ENCODE measurements around the gene TIMP1.

The TIMP1 gene

DNA sequence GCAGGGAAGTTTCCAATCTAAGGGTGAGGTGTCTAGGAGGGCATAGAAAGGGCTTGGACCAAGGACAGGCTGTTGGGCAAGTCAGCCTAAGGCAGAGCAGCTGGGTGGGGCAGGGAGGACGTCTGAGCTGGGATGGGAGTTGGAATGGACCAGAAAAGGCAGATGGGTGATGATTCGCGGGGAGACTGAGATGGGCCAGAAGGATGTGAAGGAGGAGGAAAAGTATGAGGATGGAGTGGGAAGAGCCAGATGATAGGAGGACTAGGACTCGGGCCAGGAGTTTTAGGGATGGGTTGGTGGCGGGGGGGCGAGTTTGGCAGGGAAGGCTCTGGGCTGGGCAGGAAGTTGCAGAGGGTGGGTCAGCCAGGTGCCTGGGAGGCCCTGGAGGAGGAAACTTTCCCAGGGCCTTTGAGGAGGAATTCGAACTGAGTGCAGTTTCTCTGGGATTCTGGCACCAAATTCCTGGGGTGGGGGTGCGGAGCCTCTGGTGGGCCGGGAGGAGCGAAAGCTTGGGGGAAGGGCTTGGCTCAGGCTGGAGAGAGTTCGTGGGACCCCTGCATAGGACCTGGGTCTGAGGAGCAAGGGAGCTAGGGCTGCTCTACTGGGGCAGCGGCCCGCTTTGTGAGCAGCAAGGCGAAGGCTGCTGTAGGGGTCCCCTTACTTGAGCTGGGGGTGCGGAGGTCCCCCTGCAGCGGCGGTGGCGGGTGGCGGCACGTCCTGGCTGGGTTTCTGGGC is 8.7 kb upstream of the TIMP1 start:
- no peak for DNase-seq (ENCODE audit: low read depth in 3 of 3)

DNA sequence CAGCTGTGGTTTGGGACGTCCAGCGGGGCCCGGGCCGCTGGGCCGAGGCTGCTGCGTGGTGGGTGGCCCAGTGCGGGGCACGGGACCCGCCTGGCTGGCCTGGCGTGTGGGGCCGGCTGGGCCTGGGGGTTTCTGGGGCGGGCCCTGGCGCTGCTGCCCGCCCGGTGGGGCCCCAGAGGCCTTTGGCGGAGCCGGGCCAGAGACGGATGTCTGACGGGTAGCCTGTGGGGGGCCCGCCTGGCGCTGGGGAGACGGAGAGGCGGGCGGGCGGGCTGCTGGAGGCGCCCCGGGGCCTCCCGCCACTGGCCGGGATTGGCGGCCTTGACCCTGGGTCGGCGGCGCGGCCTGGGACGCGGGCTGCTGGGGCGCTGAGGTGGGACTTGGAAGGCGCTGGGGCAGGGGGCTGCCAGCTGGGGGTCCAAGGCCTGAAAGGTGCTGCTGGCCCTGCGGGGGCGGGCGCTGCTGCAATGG is 8.1 kb upstream of the TIMP1 start:
- DNase-seq (ENCODE audit: low read depth in 3 of 3) = no peak

DNA sequence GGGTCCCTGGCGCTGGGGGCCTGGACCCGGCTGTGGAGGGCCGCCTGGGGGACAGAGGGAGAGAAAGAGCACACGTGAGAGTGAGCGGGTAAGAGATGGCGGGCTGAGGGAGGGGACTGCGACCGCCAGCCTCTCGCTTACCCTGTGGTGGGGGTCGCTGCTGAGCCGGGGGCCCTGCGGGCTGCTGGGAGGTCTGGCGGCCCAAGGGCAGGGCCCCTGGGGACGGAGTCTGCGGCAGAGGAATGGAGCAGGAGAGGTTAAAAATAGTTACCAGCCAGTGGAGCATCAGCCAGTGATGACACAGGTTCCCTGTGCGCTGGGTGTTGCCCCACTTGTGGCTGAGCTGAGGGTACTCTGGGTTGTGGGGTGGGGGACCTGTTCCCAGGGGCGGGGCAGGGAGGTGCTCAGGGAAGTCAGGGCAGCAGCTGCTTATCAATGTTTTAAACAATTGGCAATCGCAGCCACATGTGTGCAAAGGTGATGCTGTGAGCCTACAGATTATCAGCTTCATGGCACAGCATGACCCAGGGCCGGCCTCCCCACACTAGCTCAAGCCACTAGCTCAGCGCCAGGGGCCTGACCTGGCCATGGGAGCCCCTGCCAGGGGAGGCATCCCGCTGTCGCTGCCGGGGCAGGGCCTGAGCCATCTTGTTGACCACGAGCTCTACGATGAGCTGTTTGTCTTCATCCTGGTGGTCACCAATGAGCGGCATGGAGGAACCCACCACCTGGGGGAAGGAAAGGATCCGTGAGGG is 7.5 kb upstream of the TIMP1 start:
- DNase-seq (ENCODE audit: low read depth in 3 of 3) = no peak

DNA sequence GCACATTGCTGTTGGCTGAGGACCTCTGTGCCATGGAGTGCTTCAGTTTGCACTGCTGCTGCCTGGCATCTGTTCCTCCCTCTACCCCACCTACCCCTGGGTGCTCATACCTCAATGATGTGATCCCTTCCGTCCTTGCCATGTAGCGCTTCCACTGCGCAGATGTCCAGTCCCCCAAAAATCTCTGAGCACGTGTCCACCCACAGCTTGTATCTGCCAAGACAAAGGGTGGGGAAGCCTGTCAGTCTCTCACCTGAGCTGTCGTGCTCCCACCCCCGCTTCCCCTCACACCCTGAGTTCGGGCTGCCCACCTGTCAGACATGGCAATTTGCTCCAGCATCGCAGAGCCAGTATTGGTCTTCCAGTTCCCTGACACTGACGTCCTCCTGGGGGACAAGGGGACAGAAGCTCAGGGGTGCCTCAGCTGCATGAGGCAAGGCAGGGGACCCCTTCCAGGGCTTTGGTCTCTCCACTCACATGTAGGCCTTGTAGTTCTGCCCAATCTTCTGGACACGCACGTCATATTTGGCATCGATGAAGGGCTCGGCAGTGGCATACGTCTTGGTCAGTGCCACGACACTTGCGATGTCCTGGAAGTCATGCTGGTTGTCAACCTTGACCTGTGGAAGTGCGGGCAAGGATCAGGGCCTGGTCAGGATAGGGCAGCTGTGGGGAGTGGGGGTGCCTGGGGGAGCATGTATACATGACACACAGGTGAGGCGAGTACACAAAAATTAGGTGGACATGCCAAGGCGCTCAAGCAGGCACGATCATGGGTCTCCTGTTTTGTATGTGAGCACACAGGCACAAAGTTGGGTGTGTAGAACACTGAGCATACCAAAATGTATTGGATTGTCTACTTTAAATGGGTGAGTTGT is 6.0 kb upstream of the TIMP1 start:
- DNase-seq (ENCODE audit: low read depth in 3 of 3) = no peak

DNA sequence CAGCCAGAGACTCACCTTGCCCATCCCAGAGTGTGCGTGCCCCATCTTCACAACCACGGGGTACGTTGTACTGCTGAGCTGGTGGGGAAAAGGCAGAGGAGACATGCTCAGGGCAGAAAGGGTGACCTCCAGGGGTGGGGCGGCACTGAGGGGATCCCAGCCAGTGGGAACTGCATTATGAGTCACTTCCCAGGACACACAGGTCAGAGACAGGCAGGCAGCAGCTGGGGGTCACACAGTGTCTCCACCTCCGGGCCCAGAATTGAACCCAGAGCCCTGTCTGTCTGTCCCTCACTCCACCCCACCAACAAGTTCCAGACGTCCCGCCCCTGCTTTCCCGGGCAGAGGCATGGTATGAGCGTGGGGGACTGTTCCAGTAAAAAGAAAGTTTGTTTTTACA is 4.8 kb upstream of the TIMP1 start:
- no peak for DNase-seq (ENCODE audit: low read depth in 3 of 3)

DNA sequence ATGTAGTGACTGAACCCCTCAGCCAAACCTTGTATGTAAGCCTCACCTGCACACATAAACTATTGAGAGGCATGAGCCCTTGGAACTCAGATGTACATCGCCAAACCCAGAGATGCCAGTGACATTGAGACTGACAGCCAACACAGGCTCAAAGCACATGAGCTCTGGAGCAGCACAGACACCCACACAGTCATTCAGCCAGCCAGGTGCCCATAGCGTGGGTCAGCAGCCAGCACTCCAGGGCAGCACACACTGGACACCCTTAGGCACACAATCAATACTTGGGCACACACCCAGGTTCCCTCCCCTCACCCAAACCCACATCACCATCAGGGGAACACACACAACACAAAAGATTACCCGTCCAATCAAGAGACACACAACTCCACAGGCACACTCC is 4.3 kb upstream of the TIMP1 start:
- no peak for DNase-seq (ENCODE audit: low read depth in 3 of 3)

DNA sequence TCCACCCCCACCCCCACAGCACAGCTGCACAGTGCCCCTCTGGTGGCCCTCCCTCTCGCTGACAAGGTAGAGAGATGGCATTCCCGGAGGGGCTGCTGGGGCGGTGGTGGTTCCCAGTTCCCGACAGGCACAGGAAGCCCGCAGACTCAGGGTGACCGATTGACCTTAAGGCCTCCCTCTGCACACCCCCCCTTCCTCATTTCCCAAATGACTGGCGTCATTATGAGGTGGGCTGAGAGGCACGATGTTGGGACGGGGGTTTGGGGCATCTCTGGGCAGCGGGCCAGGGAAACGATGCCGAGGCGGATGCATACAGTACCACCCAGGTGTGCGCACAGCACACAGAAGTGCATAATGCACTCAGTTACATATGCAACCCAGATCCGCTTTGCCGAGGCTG is 3.5 kb upstream of the TIMP1 start:
- DNase-seq (ENCODE audit: low read depth in 3 of 3) = no peak

DNA sequence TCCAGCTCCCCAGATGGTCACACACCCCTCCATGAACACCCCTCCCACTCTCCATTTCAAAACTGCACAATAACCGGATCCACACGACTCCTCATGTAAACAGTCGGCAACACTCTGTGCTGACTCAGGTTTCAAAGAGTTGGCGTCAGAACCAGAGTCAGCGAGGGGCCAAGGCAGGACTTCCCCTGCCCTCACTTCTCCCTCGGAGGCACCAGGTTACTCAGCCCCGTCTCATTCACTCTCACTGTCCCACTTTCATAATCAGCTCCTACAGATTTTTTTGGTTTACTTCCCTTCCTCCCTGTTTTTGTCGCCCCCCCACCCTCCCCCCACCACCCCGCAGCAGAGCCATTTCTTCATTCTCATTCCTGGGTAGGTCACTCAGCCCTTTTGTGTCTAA is 2.7 kb upstream of the TIMP1 start:
- peak; percentile 21 to 27 (median 23) for DNase-seq (ENCODE audit: low read depth in 3 of 3)

DNA sequence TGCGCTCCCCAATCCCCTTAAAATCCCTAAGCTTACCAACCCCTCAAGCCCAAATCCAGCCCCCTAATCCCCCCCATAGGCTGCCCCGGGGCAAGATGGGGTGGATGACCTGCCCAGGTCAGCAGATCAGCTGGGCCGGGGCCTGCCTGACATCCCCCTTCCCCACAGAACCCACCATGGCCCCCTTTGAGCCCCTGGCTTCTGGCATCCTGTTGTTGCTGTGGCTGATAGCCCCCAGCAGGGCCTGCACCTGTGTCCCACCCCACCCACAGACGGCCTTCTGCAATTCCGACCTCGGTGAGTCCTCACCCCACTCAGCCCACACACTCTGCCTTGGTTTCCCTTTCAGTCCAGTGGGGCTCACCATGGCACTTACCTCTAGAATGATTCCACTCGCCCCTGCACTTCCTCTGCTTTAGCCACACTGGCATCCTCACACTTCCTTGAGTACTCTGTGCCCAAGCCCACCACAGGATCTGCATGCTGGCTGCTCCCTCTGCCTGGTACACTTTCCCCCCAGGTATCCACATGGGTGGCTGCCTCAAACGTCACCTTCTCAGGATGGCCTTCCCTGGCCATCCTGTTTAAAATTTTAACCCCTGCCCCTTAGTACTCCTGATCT is 1.1 kb downstream of the TIMP1 start:
- DNase-seq (ENCODE audit: low read depth in 3 of 3) = no peak

DNA sequence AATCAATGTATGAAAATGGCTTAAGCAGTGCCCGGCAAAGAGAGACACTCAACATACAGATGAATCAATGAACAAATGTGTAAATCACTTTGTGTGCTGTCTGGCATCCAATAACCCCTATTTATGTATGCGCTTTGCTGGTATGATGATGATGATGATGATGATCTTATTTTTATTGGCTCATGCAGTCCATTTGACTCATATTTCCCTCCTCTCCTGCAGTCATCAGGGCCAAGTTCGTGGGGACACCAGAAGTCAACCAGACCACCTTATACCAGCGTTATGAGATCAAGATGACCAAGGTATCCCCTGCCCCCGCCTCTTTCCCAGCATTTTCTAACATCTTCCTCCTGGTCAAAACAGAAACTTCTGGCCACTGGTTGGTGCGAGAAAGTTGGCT is 2.5 kb downstream of the TIMP1 start:
- no peak for DNase-seq (ENCODE audit: low read depth in 3 of 3)

DNA sequence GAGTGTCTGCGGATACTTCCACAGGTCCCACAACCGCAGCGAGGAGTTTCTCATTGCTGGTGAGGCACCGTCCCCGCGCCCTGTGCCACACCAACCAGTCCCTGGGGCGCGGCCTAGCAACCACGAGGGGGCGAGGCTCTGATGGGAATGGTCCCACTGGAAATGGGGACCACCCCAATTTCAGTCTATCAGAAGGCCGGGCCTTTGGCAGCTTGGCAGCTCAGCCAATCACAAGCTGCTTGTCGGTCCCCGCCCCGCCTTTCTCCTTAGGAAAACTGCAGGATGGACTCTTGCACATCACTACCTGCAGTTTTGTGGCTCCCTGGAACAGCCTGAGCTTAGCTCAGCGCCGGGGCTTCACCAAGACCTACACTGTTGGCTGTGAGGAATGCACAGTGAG is 3.0 kb downstream of the TIMP1 start:
- no peak for DNase-seq (ENCODE audit: low read depth in 3 of 3)

DNA sequence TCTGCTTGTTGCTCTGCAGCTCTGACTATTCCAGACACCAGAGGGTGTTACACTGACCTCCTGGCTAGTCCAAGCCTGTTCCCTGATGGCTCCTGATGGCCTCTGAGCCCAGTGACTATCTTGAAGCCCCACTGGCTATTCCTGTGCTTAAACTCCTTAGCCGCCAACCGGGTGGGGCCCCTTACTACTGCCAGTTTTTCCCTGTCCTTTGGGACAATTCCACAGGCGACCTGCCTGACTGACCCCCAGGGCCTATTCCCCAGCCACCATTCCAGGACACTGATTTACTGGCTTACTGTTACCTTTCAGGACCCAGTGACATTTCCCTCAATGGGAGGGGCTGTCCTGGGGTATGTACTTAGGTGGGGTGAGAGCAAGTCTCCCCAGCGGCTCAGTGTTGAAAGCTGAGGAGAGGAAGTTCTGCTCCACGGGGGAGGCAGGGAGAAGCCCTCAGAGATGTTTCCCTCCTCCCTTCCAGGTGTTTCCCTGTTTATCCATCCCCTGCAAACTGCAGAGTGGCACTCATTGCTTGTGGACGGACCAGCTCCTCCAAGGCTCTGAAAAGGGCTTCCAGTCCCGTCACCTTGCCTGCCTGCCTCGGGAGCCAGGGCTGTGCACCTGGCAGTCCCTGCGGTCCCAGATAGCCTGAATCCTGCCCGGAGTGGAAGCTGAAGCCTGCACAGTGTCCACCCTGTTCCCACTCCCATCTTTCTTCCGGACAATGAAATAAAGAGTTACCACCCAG is 4.0 kb downstream of the TIMP1 start:
- DNase-seq (ENCODE audit: low read depth in 3 of 3) = no peak

DNA sequence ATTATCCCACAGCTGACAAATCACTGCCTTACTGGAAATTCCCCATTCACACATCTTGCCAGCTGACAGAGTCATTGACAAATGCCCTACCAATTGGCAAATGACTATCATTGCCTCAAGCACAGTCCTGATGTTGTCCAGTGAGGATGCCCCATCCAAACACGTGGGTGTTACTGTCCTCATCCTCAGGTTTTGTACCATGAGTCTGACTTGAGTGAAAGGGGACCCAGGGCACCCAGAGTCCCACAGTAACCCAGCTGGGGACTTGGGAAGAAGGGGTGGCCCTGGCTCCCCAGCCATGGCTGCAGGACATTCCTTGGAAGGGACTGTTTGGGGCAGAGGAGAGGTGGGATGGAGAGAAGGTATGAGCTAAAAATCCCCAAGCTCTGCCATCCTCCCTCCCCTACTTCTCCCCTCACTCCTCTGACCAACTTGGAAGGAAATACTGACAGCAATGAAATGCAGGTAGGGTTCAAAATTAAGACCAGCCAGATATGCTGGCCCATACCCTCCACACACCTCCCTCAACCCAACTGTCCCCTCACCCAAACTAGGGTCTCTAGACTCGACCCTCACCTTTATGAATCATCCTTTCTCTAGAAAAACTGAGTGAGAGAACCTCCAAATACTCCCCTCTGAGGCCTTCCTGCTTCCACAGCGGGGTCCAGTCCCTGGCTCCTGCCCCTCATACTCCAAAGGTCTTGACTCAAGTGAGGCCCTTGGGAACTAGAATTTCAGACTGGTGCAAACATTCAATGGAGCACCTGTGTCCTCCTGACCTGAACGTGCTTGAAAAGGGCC is 5.1 kb downstream of the TIMP1 start:
- DNase-seq (ENCODE audit: low read depth in 3 of 3) = no peak

DNA sequence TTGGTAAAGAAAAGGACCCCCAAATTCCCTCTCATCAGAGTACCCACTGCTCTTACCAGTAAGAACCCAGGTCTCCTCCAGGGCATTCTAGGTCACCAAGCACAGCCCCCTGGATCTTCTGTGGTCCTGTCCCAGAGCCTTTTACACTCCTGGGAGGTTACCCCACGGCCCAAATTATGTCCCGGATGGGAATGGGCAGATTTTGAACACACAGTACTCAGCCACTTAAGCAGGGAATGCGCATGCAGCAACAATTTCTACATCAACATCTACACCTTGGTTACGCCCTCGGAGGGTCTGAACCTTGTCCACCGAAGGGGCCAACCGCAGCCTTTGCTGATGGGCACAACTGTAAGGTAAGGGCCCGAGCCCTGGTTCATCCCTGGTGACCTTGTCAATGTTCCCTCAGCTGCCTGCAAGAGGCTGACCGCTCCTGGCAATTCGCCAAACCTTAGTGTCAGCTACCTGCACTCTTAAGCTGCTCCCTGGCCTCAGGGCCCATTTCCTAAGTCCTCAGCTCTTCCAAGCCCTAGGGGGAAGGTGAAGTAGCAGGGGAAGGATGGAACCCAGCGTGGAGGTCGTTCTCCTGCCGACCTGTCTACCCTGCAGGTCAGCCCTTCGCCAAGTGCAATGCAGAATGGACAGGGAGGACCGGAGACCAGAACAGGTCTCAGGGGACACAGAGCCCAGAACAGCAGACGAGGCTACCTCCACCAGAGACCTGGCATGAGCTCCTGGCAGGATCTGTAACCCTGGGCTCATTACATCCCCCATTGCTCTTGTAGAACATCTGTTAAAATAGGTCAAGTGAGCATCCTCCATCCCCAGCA is 5.9 kb downstream of the TIMP1 start:
- DNase-seq (ENCODE audit: low read depth in 3 of 3) = no peak

DNA sequence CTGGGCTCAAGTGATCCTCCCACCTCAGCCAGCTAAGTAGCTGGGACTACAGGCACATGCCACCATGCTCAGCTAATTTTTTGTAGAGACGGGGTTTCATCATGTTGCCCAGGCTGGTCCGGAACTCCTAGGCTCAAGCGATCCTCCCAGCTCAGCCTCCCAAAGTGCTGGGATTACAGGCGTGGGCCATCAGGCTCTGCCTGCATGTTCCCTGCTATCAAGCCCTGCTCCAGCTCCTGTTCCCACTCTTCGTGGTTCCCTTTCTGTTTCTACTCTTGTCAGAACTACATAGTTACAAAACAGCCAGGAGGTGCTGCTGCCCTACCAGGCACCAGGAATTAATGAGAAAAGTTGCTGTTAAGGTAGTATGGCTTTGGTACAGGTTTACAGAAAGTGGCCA is 8.7 kb downstream of the TIMP1 start:
- DNase-seq (ENCODE audit: low read depth in 3 of 3) = no peak

DNA sequence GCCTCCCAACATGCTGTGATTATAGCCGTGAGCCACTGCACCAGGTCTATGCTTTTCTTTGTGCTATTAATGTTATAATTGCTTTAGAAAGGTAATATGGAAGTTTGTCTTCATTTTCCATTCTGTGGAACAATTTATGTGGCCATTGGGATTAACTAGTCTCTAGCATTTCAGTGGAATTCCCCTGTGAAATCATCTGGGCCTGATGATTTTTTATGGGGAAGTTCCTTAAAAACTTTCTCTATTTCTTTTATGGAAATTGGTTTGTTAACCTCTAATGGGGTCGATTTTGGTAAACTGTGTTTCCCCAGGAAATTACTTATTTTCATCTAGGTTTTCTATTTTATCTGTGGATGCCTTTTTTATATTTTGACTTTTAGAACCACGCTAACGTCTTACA is 11.3 kb downstream of the TIMP1 start:
- no peak for DNase-seq (ENCODE audit: low read depth in 3 of 3)

DNA sequence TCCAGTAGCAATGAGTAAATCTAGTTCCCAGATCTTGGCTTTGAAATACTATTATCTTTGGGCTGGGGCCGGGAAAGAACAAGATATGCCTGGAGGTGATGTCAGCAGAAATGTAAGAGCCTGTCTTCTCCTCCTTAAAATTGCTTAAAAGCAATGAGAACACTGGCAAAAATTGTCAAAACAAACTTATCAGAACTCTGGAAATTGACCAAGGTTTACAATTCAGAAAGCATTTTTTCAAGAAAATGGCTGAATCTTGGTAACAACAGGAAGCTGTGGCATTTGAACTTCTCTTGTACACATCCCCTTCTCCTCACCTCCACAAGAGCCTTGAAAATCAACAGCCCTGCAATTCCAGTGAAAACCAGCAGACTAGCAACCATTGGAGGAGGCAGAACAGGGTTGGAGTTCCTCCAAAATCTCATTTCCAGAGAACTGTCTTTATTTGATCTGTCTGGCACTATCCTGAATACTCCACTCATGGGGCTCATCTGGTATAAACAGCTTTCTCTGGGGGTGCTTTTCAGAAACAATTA is 13.5 kb downstream of the TIMP1 start:
- DNase-seq (ENCODE audit: low read depth in 3 of 3) = no peak

DNA sequence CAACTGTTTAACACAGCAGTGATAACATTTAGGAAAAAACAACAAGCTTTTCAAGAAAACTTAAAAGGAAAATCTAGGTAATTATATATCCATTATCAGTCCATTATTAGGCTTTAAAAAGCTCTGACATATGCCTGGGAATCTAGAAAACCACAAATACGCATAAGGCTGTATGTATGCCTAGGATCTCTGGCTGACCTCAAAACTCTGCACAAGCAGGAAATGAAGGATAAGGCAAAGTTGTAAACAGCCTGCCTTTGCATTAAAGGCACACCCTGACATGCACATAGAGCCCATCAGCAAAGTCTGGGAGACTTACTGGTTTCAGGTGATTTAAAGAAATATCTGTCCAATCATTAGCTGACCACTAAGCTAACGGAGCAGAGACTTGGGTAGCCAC is 14.0 kb downstream of the TIMP1 start:
- DNase-seq (ENCODE audit: low read depth in 3 of 3) = no peak

DNA sequence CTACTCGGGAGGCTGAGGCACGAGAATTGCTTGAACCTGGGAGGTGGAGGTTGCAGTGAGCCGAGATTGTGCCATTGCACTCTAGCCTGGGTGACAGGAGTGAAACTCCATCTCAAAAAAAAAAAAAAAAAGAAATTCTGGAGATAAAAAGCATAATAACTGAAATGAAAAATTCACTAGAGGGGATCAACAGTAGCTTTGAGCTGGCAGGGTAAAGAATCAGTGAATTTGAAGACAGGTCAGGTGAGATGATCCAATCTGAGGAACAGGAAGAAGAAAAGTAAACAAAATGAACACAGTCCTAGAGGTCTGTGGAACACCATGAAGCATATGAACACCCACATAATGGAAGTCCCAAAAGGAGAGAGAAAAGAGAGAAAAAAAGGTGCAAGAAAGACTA is 15.0 kb downstream of the TIMP1 start:
- no peak for DNase-seq (ENCODE audit: low read depth in 3 of 3)
